GM23248 (cell line): ENCODE results near the gene IQGAP2. TPM values are rescaled to one million over a fixed set of nuclear protein-coding genes. Genes with fewer than 3 reads are reported as not detected.

Source experiments
- DNase-seq: peaks from one replicate; pipeline ENCODE4 v3.0.0-alpha.2; 2015
- H2AFZ ChIP-seq: fragments of 200-600 bp; sonication (generic); 2 replicates; pipeline ENCODE4 v1.6.1; 2016; ENCODE audit warnings: antibody characterized with exemption
- H3F3A ChIP-seq: fragments of 200-600 bp; sonication (generic); 2 replicates; pipeline ENCODE4 v1.6.1; 2016; ENCODE audit warnings: mild to moderate bottlenecking, antibody characterized with exemption, mixed run types; ENCODE audit not compliant: insufficient read depth
- H3K27ac ChIP-seq: fragments of 200-600 bp; sonication (generic); 2 replicates; pipeline ENCODE4 v1.5.1; 2016; ENCODE audit warnings: mild to moderate bottlenecking
- H3K27me3 ChIP-seq: fragments of 200-600 bp; sonication (generic); replicated peaks from 2 replicates; pipeline ENCODE4 v1.6.1; 2016; ENCODE audit warnings: mild to moderate bottlenecking; ENCODE audit not compliant: insufficient read depth
- H3K36me3 ChIP-seq: fragments of 200-600 bp; sonication (generic); 2 replicates; pipeline ENCODE4 v1.6.1; 2016; ENCODE audit warnings: low read depth, mild to moderate bottlenecking
- H3K4me1 ChIP-seq: fragments of 200-600 bp; sonication (generic); 2 replicates; pipeline ENCODE4 v1.6.1; 2016; ENCODE audit warnings: mild to moderate bottlenecking; ENCODE audit not compliant: insufficient read depth
- H3K4me2 ChIP-seq: fragments of 200-600 bp; sonication (generic); one replicate; pipeline ENCODE4 v1.6.1; 2016; ENCODE audit warnings: mild to moderate bottlenecking; ENCODE audit not compliant: unreplicated experiment
- H3K4me3 ChIP-seq: fragments of 200-600 bp; sonication (generic); 2 replicates; pipeline ENCODE4 v1.5.1; 2016; ENCODE audit warnings: mild to moderate bottlenecking
- H3K79me2 ChIP-seq: fragments of 200-600 bp; sonication (generic); 2 replicates; pipeline ENCODE4 v1.6.1; 2016; ENCODE audit warnings: mild to moderate bottlenecking; ENCODE audit not compliant: insufficient read depth
- H3K9ac ChIP-seq: fragments of 200-600 bp; sonication (generic); 2 replicates; pipeline ENCODE4 v1.6.1; 2016; ENCODE audit warnings: mild to moderate bottlenecking
- H3K9me2 ChIP-seq: fragments of 200-600 bp; sonication (generic); 2 replicates; pipeline ENCODE4 v1.6.1; 2016; ENCODE audit warnings: mixed run types, mild to moderate bottlenecking, moderate library complexity; ENCODE audit not compliant: insufficient read depth
- H3K9me3 ChIP-seq: fragments of 200-600 bp; sonication (generic); one replicate; pipeline ENCODE4 v1.6.1; 2017; ENCODE audit warnings: low read depth
- H4K20me1 ChIP-seq: fragments of 200-600 bp; sonication (generic); 2 replicates; pipeline ENCODE4 v1.6.0; 2016; ENCODE audit not compliant: insufficient read depth
- EZH2 ChIP-seq: fragments of 200-600 bp; sonication (generic); IDR thresholded peaks from 2 replicates; pipeline ENCODE4 v1.6.1; 2018; ENCODE audit warnings: antibody characterized with exemption, mild to moderate bottlenecking; ENCODE audit not compliant: insufficient read depth, poor library complexity, severe bottlenecking
- EZH2phosphoT487 ChIP-seq: fragments of 200-600 bp; sonication (generic); IDR thresholded peaks from 2 replicates; pipeline ENCODE4 v1.6.1; 2018; ENCODE audit warnings: antibody characterized with exemption, moderate library complexity, mild to moderate bottlenecking, low read depth; ENCODE audit not compliant: insufficient read depth
- WGBS, 2 experiments: methylation state at CpG; one replicate each; pipeline ENCODE4 v1.1.6; 2015 to 2017; ENCODE audit warnings: low lambda C conversion rate in 2 of 2, low coverage in 1 of 2; ENCODE audit errors: missing lambda C conversion rate in 2 of 2; 5-methylcytosine and 5-hydroxymethylcytosine counted together
- in situ Hi-C: fragments of 300-500 bp; cut with MboI; formaldehyde crosslinking; loops from 2 replicates; pipeline ENCODE4 v1.15.0; 2020
- polyA plus RNA-seq: library from polyadenylated mRNA; unstranded; fragments of >200 nt; fragmentation: Nextera tagmentation; extraction: Ambion mirVana; gene quantifications from 2 replicates; pipeline ENCODE4 v1.2.1, GENCODE V29; 2016
- total RNA-seq: library from RNA; depleted of rRNA; stranded (reverse); fragments of >200 nt; shearing (Covaris generic); gene quantifications from 2 replicates; pipeline ENCODE4 v1.2.3, GENCODE V29; 2014

IQGAP2 gene
- total and polyA plus RNA-seq, 2 experiments from 2014 or later = 0.11 TPM; not detected in 1

GRCh38 chr5:76670508-76670907 is 267.4 kb downstream of the IQGAP2 start:
- Histone ChIP-seq H3K4me3 (no peak overlapping the region), H3K4me1 (no peaks in the 10 kb centered on the region), H4K20me1 (no peaks in the 10 kb centered on the region), H3K27me3 (peaks cover 37% of the 10 kb centered on the region), H3K4me2 (no peak overlapping the region), H3K27ac (no peak overlapping the region), H3K9me2 (no peaks in the 10 kb centered on the region), H3K9me3 (no peaks in the 10 kb centered on the region), H3K36me3 (no peaks in the 10 kb centered on the region), H3K79me2 (no peaks in the 10 kb centered on the region), H3K9ac (no peak overlapping the region), H2AFZ (no peak overlapping the region), H3F3A (no peaks in the 10 kb centered on the region)
- no peak for TF ChIP-seq EZH2
- TF ChIP-seq EZH2phosphoT487 = no peak
- in situ Hi-C loops = no loop called here
- no peak for DNase-seq
- 80 to 82% methylated on average over 3 of the region's 3 CpGs for WGBS, 2 experiments

GRCh38 chr5:76672242-76672641 is 269.2 kb downstream of the IQGAP2 start:
- DNase-seq = no peak
- H3K4me1 ChIP-seq = no peaks in the 10 kb centered on the region
- H3K36me3 ChIP-seq = no peaks in the 10 kb centered on the region
- H3K4me3 ChIP-seq = no peak overlapping the region
- H3F3A ChIP-seq = no peaks in the 10 kb centered on the region
- no peak overlapping the region for H3K4me2 ChIP-seq
- 60 to 65% methylated on average over 2 of the region's 2 CpGs for WGBS, 2 experiments
- no peaks in the 10 kb centered on the region for H3K9me3 ChIP-seq
- no peaks in the 10 kb centered on the region for H3K9me2 ChIP-seq
- H3K79me2 ChIP-seq = no peaks in the 10 kb centered on the region
- H3K27ac ChIP-seq = no peak overlapping the region
- in situ Hi-C loops = no loop called here
- TF ChIP-seq EZH2 (no peak), EZH2phosphoT487 (no peak)
- no peak overlapping the region for H3K9ac ChIP-seq
- H3K27me3 ChIP-seq = peaks cover 34% of the 10 kb centered on the region; the same call in 1 of the 2 replicates
- no peak overlapping the region for H2AFZ ChIP-seq
- no peaks in the 10 kb centered on the region for H4K20me1 ChIP-seq

- no peak for TF ChIP-seq EZH2phosphoT487
- no peak for TF ChIP-seq EZH2
- no peaks in the 10 kb centered on the region for H4K20me1 ChIP-seq
- no peaks in the 10 kb centered on the region for H3K9me3 ChIP-seq
- H3K9ac ChIP-seq = no peak overlapping the region
- H3K4me3 ChIP-seq = no peak overlapping the region
- H3K36me3 ChIP-seq = no peaks in the 10 kb centered on the region
- DNase-seq = no peak
- no peak overlapping the region for H2AFZ ChIP-seq
- no peak overlapping the region for H3K27ac ChIP-seq
- in situ Hi-C loops = no loop called here
- H3K9me2 ChIP-seq = no peaks in the 10 kb centered on the region
- H3F3A ChIP-seq = no peaks in the 10 kb centered on the region
- H3K79me2 ChIP-seq = no peaks in the 10 kb centered on the region
- peaks cover 37% of the 10 kb centered on the region; the same call in 1 of the 2 replicates for H3K27me3 ChIP-seq
- H3K4me2 ChIP-seq = no peak overlapping the region
- H3K4me1 ChIP-seq = no peaks in the 10 kb centered on the region
Measured at GRCh38 chr5:76673125-76673524, 270.0 kb downstream of the IQGAP2 start.

- no peak overlapping the region for H3K4me3 ChIP-seq
Measured at GRCh38 chr5:76674330-76675066, 271.4 kb downstream of the IQGAP2 start.

More at GRCh38 chr5:76674330-76675066, 271.4 kb downstream of the IQGAP2 start:
- H2AFZ ChIP-seq = no peak overlapping the region
- no peak for DNase-seq
- no peak overlapping the region for H3K9ac ChIP-seq
- no peaks in the 10 kb centered on the region for H3K4me1 ChIP-seq
- TF ChIP-seq EZH2phosphoT487 = no peak
- TF ChIP-seq EZH2 = no peak
- no peaks in the 10 kb centered on the region for H4K20me1 ChIP-seq
- in situ Hi-C loops = no loop called here
- no peak overlapping the region for H3K4me2 ChIP-seq
- H3K79me2 ChIP-seq = no peaks in the 10 kb centered on the region
- peaks cover 47% of the 10 kb centered on the region; the same call in 1 of the 2 replicates for H3K27me3 ChIP-seq
- H3K36me3 ChIP-seq = no peaks in the 10 kb centered on the region
- H3K9me2 ChIP-seq = no peaks in the 10 kb centered on the region
- H3K9me3 ChIP-seq = no peaks in the 10 kb centered on the region
- 81 to 85% methylated on average over 8 of the region's 8 CpGs for WGBS, 2 experiments
- H3K27ac ChIP-seq = no peak overlapping the region
- H3F3A ChIP-seq = no peaks in the 10 kb centered on the region
